Measurements from ENCODE around the gene STRADA.

GRCh38 chr17:63751806-63752205 is 10.2 kb upstream of the STRADA start:
- TF ChIP-seq, protein P1, sequence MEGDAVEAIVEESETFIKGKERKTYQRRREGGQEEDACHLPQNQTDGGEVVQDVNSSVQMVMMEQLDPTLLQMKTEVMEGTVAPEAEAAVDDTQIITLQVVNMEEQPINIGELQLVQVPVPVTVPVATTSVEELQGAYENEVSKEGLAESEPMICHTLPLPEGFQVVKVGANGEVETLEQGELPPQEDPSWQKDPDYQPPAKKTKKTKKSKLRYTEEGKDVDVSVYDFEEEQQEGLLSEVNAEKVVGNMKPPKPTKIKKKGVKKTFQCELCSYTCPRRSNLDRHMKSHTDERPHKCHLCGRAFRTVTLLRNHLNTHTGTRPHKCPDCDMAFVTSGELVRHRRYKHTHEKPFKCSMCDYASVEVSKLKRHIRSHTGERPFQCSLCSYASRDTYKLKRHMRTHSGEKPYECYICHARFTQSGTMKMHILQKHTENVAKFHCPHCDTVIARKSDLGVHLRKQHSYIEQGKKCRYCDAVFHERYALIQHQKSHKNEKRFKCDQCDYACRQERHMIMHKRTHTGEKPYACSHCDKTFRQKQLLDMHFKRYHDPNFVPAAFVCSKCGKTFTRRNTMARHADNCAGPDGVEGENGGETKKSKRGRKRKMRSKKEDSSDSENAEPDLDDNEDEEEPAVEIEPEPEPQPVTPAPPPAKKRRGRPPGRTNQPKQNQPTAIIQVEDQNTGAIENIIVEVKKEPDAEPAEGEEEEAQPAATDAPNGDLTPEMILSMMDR (conservative IDR thresholded peaks at IDR 0.05; ENCODE audit: low read depth in 2 of 2) = no peak
- TF ChIP-seq POLR2AphosphoS5 (IDR thresholded peaks at IDR 0.05; ENCODE audit: low read depth) (no peak), EZH2 (IDR thresholded peaks at IDR 0.05; ENCODE audit: low read depth, unreplicated experiment) (no peak), STAT1 (IDR thresholded peaks at IDR 0.05; ENCODE audit: unreplicated experiment) (no peak), REST (IDR thresholded peaks at IDR 0.05; ENCODE audit: unreplicated experiment) (no peak), NANOG (IDR thresholded peaks at IDR 0.05; ENCODE audit: borderline replicate concordance) (no peak), EZH2phosphoT487 (IDR thresholded peaks at IDR 0.05; ENCODE audit: unreplicated experiment) (no peak), JUNB (IDR thresholded peaks at IDR 0.05; ENCODE audit: unreplicated experiment) (no peak), CREB1 (CRISPR knock-in tag; IDR thresholded peaks at IDR 0.05; ENCODE audit: low read depth) (no peak), ZNF114 (CRISPR knock-in tag; IDR thresholded peaks at IDR 0.05) (no peak), ZNF331 (CRISPR knock-in tag; IDR thresholded peaks at IDR 0.05; ENCODE audit: low read depth) (no peak)
- TF ChIP-seq, protein P2, sequence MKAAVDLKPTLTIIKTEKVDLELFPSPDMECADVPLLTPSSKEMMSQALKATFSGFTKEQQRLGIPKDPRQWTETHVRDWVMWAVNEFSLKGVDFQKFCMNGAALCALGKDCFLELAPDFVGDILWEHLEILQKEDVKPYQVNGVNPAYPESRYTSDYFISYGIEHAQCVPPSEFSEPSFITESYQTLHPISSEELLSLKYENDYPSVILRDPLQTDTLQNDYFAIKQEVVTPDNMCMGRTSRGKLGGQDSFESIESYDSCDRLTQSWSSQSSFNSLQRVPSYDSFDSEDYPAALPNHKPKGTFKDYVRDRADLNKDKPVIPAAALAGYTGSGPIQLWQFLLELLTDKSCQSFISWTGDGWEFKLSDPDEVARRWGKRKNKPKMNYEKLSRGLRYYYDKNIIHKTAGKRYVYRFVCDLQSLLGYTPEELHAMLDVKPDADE (IDR thresholded peaks at IDR 0.05) = no peak
